GM12873 (cell line): ENCODE data around the gene TSEN34.

Source experiments
- TF ChIP-seq, protein P1 (sequence below): IDR thresholded peaks from 2 replicates; pipeline ENCODE4 v1.5.1; 2012; ENCODE audit warnings: low read depth, mild to moderate bottlenecking, moderate library complexity, low read length, control low read depth; ENCODE audit not compliant: insufficient read depth; ENCODE audit errors: missing control alignments

The TSEN34 gene

DNA sequence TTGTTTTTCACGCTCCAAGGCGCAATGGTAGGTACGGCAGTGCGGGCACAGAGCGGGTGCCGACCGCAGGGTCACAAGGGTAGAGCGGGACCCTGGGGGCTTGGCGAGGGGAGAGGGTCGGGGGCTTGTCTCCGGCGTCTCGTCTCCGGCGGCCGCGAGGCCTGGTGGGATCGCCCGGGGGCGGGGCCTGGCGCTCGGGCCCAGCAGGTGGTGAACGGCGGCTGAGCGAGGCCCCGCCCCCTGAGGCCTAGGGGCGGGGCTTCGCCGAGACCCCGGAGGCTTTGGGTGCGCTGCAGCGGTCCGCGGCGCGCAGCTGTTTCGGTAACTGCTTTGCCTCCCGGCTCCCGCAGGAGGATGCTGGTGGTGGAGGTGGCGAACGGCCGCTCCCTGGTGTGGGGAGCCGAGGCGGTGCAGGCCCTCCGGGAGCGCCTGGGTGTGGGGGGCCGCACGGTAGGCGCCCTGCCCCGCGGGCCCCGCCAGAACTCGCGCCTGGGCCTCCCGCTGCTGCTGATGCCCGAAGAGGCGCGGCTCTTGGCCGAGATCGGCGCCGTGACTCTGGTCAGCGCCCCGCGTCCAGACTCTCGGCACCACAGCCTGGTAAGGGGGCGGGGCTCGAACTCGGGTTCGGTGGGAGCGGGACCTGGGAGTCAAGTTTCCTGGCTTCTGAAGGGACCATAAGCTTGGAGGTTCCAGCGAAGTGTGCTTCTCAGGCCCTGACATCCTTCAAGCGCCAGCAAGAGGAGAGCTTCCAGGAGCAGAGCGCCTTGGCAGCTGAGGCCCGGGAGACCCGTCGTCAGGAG, at the start of gene TSEN34:
Gene TSEN34 (plus strand): TSS at position 298 of the 800 bp plus-strand sequence. CDS start 57 bp downstream, at position 355.
- TF ChIP-seq, protein P1, sequence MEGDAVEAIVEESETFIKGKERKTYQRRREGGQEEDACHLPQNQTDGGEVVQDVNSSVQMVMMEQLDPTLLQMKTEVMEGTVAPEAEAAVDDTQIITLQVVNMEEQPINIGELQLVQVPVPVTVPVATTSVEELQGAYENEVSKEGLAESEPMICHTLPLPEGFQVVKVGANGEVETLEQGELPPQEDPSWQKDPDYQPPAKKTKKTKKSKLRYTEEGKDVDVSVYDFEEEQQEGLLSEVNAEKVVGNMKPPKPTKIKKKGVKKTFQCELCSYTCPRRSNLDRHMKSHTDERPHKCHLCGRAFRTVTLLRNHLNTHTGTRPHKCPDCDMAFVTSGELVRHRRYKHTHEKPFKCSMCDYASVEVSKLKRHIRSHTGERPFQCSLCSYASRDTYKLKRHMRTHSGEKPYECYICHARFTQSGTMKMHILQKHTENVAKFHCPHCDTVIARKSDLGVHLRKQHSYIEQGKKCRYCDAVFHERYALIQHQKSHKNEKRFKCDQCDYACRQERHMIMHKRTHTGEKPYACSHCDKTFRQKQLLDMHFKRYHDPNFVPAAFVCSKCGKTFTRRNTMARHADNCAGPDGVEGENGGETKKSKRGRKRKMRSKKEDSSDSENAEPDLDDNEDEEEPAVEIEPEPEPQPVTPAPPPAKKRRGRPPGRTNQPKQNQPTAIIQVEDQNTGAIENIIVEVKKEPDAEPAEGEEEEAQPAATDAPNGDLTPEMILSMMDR: no peak

DNA sequence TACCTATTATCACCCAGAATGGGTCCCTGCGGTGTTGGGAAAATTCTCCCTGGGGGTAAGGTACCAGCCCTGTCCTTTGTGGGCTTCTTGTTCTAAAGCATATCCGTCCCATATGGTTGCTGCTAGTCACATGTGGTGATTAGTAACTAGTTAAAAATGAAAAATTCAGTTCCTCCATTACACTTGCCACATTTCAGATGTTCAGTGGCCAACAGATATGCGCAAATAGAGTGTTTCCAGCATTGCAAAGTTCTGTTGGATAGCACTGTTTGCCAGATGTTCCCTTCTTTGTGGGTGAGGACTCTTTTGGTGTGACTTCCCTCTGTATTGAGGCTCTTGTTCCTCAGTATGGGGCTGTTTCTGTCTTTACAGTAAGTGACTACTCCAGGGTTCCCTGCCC, 49.8 kb upstream of the TSEN34 start:
- TF ChIP-seq, protein P1: no peak

DNA sequence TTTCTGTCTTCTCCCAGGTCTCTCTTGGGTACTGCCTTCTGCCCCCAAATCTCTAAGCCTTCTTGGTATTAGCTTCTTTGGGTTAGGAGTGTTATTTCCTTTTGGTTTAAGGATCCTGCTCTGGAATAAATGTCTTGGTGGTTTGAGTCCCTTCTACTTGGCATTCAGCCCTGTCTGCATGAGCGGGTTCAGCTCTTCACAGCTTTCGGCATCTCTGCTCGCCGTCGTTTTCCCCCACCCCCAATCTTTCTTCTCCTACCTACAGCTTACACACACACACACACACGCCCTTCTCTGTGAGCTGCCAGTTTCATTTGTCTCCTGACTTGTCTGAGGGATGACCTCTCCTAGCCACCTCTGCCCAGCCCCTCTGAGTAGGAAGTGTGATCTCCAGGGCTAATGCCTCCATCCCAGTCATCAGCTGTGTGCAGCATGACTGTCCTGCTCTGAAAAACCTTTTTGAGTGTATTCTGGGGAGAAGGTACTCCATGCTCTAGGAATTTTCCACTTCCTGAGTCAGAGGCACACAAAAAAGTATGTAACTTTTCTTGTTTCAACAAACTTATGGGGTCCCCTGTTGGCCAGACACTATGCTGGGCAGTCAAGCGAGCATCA, 48.8 kb upstream of the TSEN34 start:
- TF ChIP-seq, protein P1: no peak

DNA sequence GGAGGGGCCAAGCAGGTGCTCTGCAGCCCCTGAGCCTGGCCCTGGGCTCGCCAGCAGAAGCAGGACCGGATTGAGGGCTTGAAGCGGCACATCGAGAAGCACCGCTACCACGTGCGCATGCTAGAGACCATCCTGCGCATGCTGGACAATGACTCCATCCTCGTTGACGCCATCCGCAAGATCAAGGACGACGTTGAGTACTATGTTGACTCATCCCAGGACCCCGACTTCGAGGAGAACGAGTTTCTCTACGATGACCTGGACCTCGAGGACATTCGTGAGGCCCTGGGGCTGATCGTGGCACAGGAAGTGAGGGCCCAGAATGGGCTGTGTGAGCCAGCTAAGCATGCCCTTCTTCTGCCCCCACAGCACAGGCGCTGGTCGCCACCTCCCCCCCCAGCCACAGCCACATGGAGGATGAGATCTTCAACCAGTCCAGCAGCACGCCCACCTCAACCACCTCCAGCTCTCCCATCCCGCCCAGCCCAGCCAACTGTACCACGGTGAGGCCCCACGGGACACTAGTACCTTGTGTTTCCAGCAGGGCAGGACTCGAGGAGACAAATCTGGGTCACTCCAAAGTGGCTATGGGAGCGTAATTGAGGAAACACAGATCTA, 45.5 kb upstream of the TSEN34 start:
- TF ChIP-seq, protein P1: no peak

DNA sequence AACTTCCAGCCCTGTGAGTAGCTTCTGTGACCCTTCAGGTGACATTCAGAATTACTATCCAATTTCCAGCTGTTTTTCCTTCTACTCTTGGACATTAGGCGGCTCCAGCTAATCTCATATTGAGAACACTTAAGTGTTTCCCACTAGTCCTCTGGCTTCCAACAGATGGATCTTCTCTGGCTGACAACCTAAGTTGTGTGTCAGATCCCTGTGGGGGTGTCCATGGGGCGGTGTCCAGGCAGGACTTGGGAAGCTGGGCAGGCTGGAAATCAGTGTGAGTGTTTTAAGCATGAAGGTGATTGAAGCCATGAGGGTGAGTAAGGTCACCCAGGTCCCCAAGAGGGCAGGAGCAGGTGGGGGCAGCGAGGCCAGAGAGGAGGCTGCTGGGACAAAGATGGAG, 43.4 kb upstream of the TSEN34 start:
- TF ChIP-seq, protein P1: no peak

DNA sequence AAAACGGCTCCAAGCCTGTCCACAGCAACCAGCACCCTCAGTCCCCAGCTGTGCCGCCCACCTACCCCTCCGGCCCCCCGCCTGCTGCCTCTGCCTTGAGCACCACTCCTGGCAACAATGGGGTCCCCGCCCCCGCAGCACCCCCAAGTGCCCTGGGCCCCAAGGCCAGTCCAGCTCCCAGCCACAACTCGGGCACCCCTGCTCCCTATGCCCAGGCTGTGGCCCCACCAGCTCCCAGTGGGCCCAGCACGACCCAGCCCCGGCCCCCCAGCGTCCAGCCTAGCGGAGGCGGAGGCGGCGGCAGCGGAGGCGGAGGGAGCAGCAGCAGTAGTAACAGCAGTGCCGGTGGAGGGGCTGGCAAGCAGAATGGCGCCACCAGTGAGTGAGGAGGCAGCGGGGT, 43.0 kb upstream of the TSEN34 start:
- TF ChIP-seq, protein P1: no peak

DNA sequence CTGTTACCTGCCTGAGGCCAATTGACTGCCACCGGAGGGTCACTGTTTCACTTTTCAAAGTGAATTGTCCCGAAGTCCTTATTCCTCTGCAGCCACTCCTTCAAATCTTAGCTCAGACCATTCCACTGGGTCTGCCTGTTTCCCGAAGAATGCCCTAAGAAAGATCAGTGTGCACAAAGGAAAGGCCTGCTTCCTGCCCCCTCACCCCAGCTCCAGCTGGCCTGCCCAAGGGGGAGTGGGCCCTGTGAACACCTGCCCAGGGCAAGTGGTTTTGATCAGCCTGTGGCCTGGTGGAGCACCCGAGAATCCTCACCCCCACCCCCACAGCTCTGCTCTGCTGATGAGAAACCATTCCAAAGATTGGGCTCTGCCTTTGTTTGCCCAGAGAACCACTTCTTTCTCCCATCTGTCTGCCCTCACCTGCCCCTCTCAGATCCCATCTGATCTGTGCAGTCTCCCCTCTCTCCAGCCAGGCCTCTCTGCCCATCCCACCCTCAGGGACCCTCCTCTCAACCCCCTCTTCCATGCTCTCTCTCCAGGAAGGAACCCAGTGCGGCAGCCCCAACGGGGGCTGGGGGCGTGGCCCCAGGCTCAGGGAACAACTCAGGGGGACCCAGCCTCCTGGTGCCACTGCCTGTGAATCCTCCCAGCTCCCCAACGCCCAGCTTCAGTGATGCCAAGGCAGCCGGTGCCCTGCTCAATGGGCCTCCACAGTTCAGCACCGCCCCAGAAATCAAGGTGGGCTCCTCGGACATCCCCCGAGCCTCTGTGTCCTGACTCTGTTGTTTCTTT, 41.9 kb upstream of the TSEN34 start:
- TF ChIP-seq, protein P1: no peak
